K562 (cell line): Measurements from ENCODE around the gene ABHD4. TPM values are rescaled to one million over a fixed set of nuclear protein-coding genes. Genes with fewer than 3 reads are reported as not detected.

Source experiments
- CEBPZ ChIP-seq: fragments of 150-350 bp; IDR thresholded peaks from 2 replicates; pipeline ENCODE4 v1.6.1; 2014; ENCODE audit warnings: low read depth, mild to moderate bottlenecking, low read length, borderline replicate concordance
- DLX4 ChIP-seq: fragments of 250-450 bp; sonication (Bioruptor Pico); IDR thresholded peaks from 2 replicates; pipeline ENCODE4 v1.6.1; 2021; ENCODE audit warnings: mild to moderate bottlenecking
- NCOA4 ChIP-seq: fragments of 450-650 bp; IDR thresholded peaks from 2 replicates; pipeline ENCODE4 v1.6.1; 2018; ENCODE audit warnings: mild to moderate bottlenecking; ENCODE audit not compliant: partially characterized antibody
- PHB ChIP-seq: fragments of 250-450 bp; sonication (Bioruptor Pico); IDR thresholded peaks from 2 replicates; pipeline ENCODE4 v1.5.0; 2021
- SRSF3 ChIP-seq: fragments of 200-400 bp; formaldehyde crosslinking; IDR thresholded peaks from 2 replicates; pipeline ENCODE4 v1.6.1; 2016; ENCODE audit warnings: mild to moderate bottlenecking, low read length, moderate library complexity; ENCODE audit not compliant: insufficient read depth
- TRIM24 ChIP-seq, 2 experiments: fragments of 450-650 bp; IDR thresholded peaks; 2 replicates each; pipeline ENCODE4 v1.6.1; 2016
- ZKSCAN8 ChIP-seq: fragments of 200-800 bp; sonication (Bioruptor generic); IDR thresholded peaks from 2 replicates; pipeline ENCODE4 v1.6.1; 2016; ENCODE audit warnings: missing genetic modification characterization, missing compliant biosample characterization
- polyA plus RNA-seq, 8 experiments: library from polyadenylated mRNA; depleted of rRNA in 4 of 8; stranded (reverse) in 5 of 8; unstranded in 3 of 8; fragments of >200 nt; fragmentation: Nextera tagmentation in 2 of 8; fragmentation: Illumina TruSeq in 1 of 8; extraction: Ambion mirVana in 2 of 8; extraction: Trizol in 1 of 8; gene quantifications; 2 replicates each; pipeline versions ENCODE4 v1.2.1 to v1.2.3, GENCODE V29; 2011 to 2014; ENCODE audit warnings: inconsistent platforms in 1 of 8, missing spikeins in 1 of 8
- total RNA-seq, 7 experiments: library from RNA; depleted of rRNA in 6 of 7; stranded (reverse); fragments of >200 nt in 6 of 7; fragmentation: Illumina TruSeq in 2 of 7; extraction: Trizol in 2 of 7; gene quantifications; 2 replicates each; pipeline versions ENCODE4 v1.2.1 to v1.2.3, GENCODE V29; 2011 to 2021; ENCODE audit warnings: low replicate concordance in 1 of 7

ABHD4 gene
- total and polyA plus RNA-seq, 9 of the 15 experiments (the other 6 are each of a cell fraction or from before 2014, with no cell fraction given), result 3.6 to 12.0 (median 7.2) TPM

- TF ChIP-seq CEBPZ (no peak), TRIM24 (IDR thresholded peaks at IDR 0.05) (no peak), NCOA4 (no peak), SRSF3 (no peak), ZKSCAN8 (0 out of 2 replicates have a peak, but pooled peaks have one; percentile 32), PHB (CRISPR knock-in tag) (no peak), DLX4 (CRISPR knock-in tag) (no peak)
Observed at GRCh38 chr14:22561366-22561660, 36.8 kb upstream of the ABHD4 start (continued).
